Activated CD4-positive, alpha-beta T cell treated with anti-CD3 and anti-CD28 coated beads for 48 hours (primary cell): ENCODE data around the gene KRT76.
"Not testable (repeated sequence)": the region's sequence is repeated elsewhere in the genome, so short reads cannot be mapped to it uniquely, and the experiment has no call there.

Experiments used
- DNase-seq: peaks from one replicate; pipeline ENCODE4 v3.0.0-alpha.2; 2020

KRT76 gene

GRCh38 chr12:52796839-52797528, 19.8 kb upstream of the KRT76 start:
- DNase-seq, result no peak

DNA sequence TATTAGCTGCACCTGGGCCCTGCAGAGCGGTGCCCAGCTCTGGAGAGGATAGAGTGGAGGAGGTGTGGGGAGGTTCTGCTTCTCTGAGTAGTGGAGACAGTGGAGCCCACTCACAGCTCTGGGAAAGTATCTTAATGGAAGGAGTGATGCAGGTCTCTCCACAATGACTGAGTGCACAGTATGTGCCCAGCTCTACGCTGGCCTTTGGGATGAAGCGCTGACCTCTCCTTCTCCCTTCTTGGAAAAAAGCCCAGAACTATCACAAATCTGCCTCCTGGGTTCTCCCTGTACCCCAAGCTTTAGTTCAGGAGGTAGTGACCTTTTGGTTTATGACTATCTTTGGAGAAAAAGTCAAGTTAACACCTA, 19.3 kb upstream of the KRT76 start:
- DNase-seq, result no peak

GRCh38 chr12:52795694-52796428, 18.7 kb upstream of the KRT76 start, which contains the start of gene KRT3:
Gene KRT3 (minus strand): TSS chr12:52796117. CDS start chr12:52796042, 75 bp downstream.
- no peak for DNase-seq

- DNase-seq, result not testable (repeated sequence)
Measured at GRCh38 chr12:52795332-52795674, 18.2 kb upstream of the KRT76 start.

- no peak for DNase-seq
Measured at GRCh38 chr12:52794479-52795331, 17.6 kb upstream of the KRT76 start.

- no peak for DNase-seq
Measured at GRCh38 chr12:52792185-52793029, 15.3 kb upstream of the KRT76 start.

DNA sequence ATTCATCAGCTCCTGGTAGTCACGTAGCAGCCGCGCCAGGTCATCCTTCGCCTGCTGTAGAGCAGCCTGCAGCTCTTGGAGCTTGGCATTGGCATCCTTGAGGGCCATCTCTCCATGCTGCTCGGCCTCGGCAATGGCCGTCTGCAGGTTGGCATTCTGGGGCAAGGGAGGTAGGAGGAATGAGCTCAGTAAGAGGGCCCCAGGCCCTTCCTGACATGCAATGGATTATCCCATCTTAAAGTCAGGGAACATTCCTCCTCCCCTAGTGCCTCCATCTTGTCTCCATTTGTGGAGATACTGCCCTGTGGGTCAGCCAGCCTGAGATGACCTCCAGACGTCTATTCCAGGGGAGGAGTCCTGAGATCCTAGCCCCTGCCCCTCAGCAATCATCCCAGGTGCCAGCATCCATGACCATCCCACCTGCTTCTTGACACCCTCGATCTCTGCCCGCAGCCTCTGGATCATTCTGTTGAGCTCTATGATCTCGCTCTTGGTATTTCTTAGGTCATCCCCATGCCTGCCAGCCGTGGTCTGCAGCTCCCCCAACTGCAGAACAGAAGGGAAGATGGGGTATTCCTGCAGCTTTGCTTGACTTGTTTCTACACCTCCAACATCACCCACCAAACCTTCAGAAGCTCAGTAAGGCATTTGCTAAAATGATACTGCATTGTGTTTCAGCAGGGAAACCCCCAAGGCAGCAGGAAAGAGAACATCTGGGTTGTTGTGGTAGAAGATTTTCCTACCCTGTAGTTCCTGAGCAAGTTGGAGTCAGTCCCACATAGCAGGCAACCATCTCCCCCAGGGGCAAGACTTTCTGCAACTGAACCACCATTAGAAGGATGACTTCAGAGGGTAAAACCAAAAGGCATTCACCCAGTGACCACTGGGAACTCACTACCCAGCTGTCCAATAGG, 14.4 kb upstream of the KRT76 start:
- DNase-seq, result no peak

GRCh38 chr12:52790427-52791270, 13.5 kb upstream of the KRT76 start:
- no peak for DNase-seq

GRCh38 chr12:52789637-52790426, 12.7 kb upstream of the KRT76 start:
- peak; percentile 9 for DNase-seq

- DNase-seq, result no peak
Measured at GRCh38 chr12:52788876-52789636, 11.9 kb upstream of the KRT76 start.

DNA sequence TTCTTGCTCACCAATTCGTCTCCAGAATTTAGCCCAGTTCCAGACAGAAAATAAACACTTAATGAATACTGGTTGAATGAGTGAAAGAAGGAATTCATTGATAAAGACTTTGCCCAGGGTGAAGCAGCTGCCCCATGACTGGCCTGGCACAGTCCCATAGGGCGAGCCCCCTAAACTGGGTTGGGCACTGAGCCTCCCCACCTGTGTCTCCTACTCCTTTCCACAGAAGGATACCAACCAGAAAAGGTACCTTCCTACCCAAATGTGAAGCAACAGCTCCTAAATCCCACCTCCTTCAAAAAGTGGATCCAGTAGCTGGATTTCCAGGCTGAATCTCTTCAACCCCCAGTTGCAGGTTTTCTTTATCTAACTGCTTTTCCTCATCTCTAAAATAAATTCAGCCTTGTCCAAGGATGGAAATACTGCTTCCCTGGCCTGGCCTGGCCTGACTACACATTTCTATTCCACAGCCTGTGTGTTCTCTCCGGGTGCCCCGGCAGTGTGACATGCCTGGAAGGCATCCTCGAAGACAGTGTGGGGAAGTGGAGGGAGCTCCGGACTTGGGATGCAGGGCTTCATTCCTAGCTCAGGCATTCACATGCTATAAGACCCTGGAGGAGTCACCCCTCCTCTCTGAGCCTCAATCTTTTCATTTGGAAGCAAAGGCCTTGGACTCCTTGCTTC, 11.2 kb upstream of the KRT76 start:
- no peak for DNase-seq

- DNase-seq, result no peak
Measured at GRCh38 chr12:52787324-52788191, 10.4 kb upstream of the KRT76 start.

DNA sequence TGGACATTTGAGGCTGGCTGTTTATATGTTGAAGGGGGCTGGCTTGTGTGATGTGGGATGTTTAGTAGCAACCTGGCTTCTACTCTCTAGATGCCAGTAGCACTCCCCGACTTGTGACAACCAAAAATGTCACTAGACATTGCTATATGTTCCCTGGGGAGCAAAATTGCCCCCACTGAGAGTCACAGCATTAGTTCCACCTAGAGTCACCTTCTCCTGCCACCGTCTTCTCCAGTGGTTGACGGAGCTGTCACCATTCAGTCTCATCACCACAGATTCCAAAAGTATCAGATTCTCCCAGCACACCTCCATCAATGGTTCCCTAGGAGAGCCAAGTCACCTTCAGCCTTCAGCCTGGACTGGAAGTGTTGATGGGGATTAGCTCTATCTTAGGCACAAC, 7.8 kb upstream of the KRT76 start:
- no peak for DNase-seq

GRCh38 chr12:52783563-52784316, 6.6 kb upstream of the KRT76 start:
- DNase-seq, result no peak

DNA sequence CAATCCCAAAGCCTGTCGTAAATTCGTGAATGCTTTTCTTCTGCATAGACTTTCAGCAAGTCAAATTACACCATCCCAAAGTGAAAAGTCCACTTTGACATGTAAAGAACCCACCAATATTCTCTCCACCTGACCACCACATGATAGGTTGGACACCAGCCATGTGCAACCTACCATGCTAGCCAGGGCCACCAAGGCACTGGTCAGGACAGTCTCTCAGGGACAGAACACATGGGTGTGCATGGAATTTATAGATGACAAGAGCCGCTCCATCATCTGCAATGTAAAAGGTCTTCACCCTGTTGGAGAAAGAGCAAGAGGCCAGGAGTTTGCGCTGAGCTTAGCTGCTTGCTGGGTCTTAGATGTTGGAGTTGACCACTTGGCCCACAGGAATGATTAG, 5.4 kb upstream of the KRT76 start:
- no peak for DNase-seq

DNA sequence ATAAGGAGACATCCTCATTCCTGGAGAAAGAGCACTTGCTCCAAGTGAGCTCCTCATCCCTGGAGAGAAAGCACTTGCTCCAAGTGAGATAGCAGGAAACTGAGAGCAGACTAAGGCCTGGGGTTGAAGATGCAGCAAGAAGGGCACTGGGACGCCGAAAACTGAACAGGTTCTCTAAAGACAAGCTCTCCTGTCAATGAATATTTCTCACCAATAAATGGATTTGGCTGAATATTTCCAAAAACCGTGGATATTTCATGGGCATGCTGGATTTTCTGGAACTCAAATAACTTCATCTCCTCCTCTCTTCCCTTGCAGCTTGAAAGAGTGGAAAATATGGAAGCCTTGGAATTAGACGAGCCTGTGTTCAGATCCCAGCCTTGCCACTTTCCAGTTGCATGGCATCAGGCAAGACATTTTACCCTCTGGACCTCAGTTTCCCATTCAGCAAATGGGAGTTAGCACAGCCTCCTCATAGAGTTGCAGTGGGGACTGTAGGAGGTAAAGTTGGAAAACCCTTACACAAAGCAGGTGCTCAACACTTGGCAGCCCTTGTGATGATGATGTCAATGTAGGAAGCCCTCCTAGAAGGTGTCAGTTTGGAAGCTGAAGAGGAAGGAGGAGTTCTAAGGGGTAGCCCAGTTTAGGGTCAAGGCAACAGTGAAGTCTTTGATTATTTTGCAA, 4.4 kb upstream of the KRT76 start:
- no peak for DNase-seq
